Activated gamma-delta T cell (primary cell): Measurements from ENCODE around the gene GPR37.

Experiments used
- DNase-seq: peaks from one replicate; lab custom pipeline; 2025; lab: John Stamatoyannopoulos, UW
- total RNA-seq, 2 donors: gene quantifications; one replicate each; lab custom pipeline; 2026; lab: John Stamatoyannopoulos, UW

GPR37 gene
- 0 reads per million in 2 donors for total RNA-seq

- no peak for DNase-seq
These were observed at the start of gene GPR37 for GRCh38 chr7:124765401-124766352. Gene GPR37, minus strand, starts transcription at chr7:124765792. Its CDS starts 816 bp downstream, at chr7:124764976.

GRCh38 chr7:124813994-124814798, 48.6 kb upstream of the GPR37 start:
- no peak for DNase-seq

- no peak for DNase-seq
These were observed 47.2 kb upstream of the GPR37 start for GRCh38 chr7:124812764-124813163.

- no peak for DNase-seq
These were observed 45.7 kb upstream of the GPR37 start for GRCh38 chr7:124811341-124811740.

- no peak for DNase-seq
These were observed 45.0 kb upstream of the GPR37 start for GRCh38 chr7:124810605-124811004.

- DNase-seq: no peak
These were observed 42.6 kb upstream of the GPR37 start for GRCh38 chr7:124808206-124808605.

- DNase-seq: no peak
These were observed 35.8 kb upstream of the GPR37 start for GRCh38 chr7:124801330-124801895.

- DNase-seq: no peak
These were observed 34.8 kb upstream of the GPR37 start for GRCh38 chr7:124800386-124800785.

GRCh38 chr7:124799448-124799847, 33.9 kb upstream of the GPR37 start:
- no peak for DNase-seq

GRCh38 chr7:124796771-124797170, 31.2 kb upstream of the GPR37 start:
- no peak for DNase-seq

GRCh38 chr7:124792696-124793095, 27.1 kb upstream of the GPR37 start:
- no peak for DNase-seq

- no peak for DNase-seq
These were observed 26.4 kb upstream of the GPR37 start for GRCh38 chr7:124792002-124792401.

- DNase-seq: no peak
These were observed 25.8 kb upstream of the GPR37 start for GRCh38 chr7:124791426-124791825.

- no peak for DNase-seq
These were observed 25.1 kb upstream of the GPR37 start for GRCh38 chr7:124790645-124791044.

- no peak for DNase-seq
These were observed 20.4 kb upstream of the GPR37 start for GRCh38 chr7:124785994-124786393.

GRCh38 chr7:124784879-124785818, 19.6 kb upstream of the GPR37 start:
- DNase-seq: no peak

- no peak for DNase-seq
These were observed 17.7 kb upstream of the GPR37 start for GRCh38 chr7:124783271-124783670.

GRCh38 chr7:124781907-124782734, 16.5 kb upstream of the GPR37 start:
- DNase-seq: no peak

- DNase-seq: no peak
These were observed 15.8 kb upstream of the GPR37 start for GRCh38 chr7:124781418-124781817.

- DNase-seq: no peak
These were observed 15.0 kb upstream of the GPR37 start for GRCh38 chr7:124780608-124781007.
